Medulla oblongata (tissue), 1 donor: ENCODE data around the gene LCN15.
"Not testable (repeated sequence)": the region's sequence is repeated elsewhere in the genome, so short reads cannot be mapped to it uniquely, and the experiment has no call there.

Experiments
- DNase-seq: peaks from one replicate; pipeline ENCODE4 v3.0.0-alpha.2; 2015; ENCODE audit errors: extremely low spot score

Gene LCN15

GRCh38 chr9:136764301-136764891 is at the start of gene LCN15:
Gene LCN15, minus strand, starts transcription at chr9:136764518. Its CDS starts 30 bp downstream, at chr9:136764488.
- no peak for DNase-seq

GRCh38 chr9:136808806-136809158 is 44.5 kb upstream of the LCN15 start:
- no peak for DNase-seq

GRCh38 chr9:136808075-136808805 is 43.9 kb upstream of the LCN15 start:
- peak; percentile 35 for DNase-seq

DNA sequence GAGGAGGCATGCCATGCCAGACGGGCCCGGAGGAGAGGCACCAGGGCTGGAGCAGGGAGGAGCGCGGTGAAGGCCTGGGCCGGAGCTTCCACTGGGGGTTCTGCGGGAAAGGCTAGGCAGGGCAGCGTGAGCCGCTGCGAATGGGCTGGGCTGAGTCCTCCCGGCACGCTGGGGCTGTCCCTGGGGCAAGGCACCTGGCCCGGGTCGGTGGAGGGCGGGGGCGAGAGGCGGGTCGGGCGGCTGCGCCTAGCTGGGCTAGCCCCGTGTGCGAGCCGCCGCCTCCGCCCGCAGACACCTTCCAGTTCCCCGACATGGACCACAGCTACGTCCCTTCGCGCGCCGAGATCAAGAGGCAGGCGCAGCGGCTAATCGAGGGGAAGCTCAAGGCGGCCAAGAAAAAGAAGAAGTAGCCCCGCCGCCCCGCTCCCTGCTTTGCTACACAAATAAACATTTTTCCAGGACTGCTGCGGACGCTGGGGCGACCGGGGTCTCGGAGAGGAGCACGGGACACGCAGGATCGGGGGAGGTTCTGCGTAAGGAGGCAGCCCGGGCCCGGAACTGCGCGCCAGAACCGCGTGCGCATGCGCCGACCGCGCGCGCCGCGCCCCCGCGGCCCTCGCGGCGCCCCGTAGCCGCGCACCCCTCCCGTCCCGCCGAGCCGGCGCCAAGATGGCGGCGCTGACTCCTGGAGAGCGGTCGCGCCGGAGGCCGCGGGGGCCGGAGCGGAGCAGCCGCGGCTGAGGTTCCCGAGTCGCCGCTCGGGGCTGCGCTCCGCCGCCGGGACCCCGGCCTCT is 43.2 kb upstream of the LCN15 start, which contains the start of gene RABL6:
TSS of gene RABL6 (plus strand) at position 668 of the 794 bp plus-strand sequence. CDS start 249 bp downstream, outside the sequence.
- peak; percentile 59 for DNase-seq

DNA sequence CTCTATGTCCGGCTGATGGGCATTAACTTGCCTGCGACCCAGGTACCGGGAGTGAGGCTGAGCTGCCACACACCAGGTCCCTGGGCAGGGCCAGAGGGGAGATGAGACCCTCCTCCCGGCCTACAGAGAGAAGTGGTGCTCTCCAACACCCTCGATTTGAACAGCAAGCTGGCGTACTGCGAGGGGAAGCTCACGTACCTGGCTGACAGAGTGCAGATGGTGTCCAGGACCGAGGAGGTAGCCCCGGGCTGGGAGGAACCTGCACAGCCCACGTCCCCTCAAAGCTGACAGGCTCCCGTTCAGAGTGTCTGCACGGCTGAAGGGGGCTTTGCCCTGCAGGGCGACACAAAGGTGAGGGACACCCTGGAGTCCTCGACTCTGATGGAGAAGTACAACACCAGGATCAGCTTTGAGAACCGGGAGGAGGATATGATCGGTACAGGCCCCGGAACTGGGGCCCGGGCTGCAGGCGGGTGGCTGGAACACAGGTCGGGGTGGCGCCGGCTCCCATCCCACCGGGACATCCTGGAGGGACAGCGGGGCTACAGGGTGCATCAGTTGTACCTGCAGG is 42.4 kb upstream of the LCN15 start:
- DNase-seq = no peak

GRCh38 chr9:136806067-136806466 is 41.7 kb upstream of the LCN15 start:
- DNase-seq = no peak

DNA sequence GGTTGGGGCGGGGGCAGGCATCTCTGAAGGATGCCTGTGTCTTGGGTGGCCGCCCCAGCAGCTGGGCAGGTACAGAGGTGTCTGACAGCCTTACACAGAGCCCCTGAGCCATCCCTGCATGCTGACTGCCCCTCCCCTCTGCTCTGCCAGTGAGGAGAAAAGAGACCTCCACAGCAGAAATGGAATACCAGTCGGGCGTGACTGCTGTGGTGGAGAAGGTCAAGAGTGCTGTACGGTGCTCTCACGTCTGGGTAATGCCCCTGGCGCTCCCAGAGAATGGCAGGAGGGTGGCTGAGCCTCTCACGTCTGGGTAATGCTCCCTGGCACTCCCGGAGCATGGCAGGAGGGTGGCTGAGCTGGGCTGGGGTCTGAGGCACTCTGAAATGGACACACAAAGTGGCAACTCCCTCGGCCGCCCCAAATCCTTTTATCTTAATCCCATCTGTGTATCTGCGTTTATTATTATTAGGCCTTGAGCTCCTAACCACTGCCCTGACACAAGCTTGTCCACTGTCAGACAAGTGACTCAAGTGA is 41.0 kb upstream of the LCN15 start:
- no peak for DNase-seq

DNA sequence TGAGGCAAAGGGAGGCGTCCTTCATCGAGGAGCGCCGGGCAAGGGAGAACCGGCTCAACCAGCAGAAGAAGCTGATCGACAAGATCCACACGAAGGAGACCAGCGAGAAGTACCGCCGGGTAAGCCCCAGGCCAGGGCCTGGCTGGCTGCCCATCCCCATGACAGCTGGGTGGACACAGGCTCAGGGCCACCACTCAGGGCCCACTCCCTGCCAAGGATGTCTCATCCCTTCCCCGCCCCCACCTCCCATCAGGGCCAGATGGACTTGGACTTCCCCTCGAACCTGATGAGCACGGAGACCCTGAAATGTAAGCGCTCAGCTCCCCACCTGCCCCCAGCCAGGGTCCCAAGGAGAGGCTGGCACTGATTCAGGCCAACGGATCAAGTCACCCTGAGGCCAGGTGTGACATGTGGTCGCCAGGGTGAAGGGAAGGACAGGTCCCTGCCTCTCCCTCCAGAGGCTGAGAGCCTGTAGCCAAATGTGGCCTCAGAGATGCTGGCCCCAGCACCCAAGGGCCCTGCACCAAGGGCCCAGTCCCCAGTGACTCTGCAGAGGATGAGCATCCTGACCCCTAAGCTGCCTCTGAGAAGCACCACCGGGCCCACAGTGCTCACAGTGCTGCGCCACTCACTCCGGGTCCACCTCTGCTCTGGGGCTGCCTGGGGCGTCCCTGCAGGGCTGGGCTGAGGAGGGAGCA is 40.3 kb upstream of the LCN15 start:
- DNase-seq = no peak

DNA sequence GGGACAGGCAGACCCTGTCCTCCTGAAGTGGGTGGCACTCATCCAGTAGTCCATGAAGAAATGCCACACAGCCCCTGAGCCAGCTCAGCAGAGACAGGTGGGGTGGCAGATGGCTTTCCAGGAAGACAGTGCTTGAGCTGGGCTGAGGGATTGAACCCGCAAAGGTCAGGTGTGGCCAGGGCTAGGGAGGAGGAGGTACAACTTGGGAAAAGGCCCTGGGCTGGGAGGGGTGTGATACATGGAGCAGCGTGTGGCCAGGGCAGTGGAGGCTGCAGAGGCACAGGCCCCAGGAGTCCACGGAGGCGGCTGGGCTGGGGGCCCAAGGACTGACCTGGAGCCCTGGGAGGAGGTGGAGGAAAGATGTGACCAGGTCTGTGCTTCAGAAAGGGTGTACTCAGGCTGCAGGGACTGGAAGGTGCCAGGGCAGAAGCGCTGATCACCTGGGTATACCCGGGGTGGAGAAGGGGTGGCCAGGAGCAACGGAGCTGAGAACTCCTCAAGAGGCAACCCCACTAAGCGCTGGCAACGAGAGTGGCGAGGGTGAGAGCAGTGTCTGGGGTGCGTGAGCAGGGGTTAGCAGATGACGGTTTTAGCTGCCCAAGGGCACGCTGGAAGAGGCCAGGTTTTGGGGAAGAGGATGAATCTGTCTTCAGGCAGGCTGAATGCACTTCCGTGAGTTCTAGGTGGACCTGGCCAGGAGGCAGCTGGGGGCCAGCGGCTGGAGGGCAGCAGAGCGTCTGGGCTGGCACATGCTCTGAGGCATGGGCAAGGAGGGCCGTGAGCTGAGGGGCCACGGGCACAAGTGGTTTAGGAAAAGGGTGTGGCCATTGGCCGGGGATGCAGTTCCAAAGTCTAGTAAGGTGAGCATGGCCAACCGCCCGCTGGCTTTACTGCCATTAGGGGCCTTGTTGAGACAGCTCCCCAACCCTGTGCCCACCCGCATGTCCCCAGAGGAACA is 39.5 kb upstream of the LCN15 start:
- no peak for DNase-seq

DNA sequence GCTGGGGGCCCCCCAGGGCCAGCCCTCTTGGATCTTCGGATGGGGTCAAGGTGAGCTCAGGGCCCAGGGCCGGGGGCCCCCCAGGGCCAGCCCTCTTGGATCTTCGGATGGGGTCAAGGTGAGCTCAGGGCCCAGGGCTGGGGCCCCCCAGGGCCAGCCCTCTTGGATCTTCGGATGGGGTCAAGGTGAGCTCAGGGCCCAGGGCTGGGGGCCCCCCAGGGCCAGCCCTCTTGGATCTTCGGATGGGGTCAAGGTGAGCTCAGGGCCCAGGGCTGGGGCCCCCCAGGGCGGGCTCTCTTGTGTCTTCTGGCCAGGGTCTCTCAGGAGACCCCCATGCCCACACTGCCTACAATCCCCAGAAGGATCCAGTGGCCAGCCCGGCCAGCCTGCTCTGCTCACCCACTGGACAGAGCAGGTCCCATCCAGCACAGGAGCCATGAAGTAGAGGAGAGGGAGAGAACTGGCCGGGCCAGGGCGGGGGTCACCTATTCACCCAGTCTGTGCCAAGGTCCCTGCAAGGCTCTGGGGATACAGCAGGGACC is 38.8 kb upstream of the LCN15 start:
- DNase-seq = not testable (repeated sequence)

DNA sequence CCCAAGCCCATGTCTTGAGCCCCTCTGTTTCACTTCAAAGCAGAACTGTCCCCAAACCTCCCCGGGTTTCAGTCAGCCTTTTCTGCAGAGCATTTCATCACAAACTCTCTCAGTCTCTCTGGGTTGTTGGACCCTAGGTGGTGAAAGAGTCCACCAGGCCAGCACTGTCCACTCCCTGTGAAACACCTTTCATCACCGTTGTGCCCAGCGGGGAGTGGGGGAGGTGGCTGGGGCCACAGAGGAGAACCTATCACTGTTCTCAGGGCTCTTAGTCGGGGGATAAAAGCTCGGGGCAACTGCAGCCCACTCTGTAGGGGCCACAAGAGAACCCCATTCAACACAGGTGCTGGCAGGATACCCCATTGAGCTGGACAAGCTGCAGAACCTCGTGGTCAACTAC is 38.0 kb upstream of the LCN15 start:
- no peak for DNase-seq

DNA sequence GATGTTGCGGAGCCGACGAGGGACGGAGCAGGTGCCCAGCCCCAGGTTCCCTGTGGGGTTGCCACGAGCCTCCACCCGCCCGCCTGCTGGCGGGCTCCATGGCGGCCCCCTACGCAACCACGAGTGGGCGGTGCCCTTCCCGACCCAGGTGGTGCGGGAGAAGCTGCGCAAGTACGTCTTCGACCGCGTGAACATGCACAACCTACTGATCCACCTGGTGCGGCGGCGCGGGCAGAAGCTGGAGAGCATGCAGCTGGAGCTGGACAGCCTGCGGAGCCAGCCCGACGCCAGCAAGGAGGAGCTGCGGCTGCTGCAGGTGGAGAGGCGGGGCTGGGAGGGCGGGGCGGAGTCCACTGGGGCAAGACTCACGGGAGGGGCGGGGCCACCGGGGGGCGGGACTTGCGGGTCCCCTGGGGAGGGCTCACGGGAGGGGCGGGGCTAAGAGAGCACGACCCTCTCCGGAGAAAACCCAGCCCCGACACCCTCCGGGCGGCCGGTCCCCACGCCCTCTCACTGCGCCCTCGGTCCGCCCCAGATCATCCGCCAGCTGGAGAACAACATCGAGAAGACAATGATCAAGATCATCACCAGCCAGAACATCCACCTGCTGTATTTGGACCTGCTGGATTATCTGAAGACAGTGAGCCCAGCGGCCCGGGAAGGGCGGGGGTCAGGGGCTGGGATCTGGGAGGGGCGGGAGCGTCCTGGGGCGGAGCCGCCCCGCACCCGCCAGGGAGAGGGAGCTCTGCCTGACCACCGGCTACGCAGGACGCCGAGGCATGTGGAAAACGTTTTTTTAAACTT is 35.7 kb upstream of the LCN15 start:
- peak; percentile 53 for DNase-seq

DNA sequence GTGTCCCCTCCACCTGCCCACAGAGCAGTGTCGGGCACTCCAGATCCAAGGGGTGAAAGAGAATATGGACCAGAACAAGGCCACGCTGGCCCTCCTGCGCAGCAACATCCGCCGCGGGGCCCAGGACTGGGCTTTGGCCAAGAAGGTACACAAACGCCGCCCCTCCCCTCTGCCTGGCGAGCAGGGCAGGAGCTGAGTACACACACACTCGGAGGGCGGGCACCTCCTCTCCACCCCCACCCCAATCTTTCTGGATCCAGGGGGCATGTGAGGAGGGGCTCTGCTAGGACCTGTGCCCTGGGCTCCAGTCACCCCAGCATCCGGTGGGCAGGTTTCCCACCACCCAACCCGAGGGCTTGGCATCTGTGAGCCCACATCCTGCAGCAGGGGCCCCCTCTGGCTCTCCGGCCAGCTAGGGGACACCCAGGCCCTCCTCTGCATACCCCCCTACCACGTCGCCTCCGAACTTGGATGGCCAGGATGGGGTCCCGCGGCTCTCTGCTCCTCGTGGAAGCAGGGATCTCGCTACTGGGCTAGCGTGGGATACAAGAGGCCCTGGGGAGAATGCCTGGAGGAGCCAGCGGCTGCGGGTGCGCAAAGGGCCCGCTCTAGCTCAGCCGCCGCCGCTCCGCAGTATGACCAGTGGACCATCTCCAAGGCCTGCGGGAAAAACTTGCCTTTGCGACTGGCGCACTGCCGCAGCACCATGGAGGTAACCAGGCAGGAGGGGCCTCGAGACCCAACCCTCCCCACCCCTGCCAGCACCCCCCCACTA is 34.9 kb upstream of the LCN15 start:
- DNase-seq = no peak

- DNase-seq = no peak
Observed at GRCh38 chr9:136798708-136799078, 34.4 kb upstream of the LCN15 start.

DNA sequence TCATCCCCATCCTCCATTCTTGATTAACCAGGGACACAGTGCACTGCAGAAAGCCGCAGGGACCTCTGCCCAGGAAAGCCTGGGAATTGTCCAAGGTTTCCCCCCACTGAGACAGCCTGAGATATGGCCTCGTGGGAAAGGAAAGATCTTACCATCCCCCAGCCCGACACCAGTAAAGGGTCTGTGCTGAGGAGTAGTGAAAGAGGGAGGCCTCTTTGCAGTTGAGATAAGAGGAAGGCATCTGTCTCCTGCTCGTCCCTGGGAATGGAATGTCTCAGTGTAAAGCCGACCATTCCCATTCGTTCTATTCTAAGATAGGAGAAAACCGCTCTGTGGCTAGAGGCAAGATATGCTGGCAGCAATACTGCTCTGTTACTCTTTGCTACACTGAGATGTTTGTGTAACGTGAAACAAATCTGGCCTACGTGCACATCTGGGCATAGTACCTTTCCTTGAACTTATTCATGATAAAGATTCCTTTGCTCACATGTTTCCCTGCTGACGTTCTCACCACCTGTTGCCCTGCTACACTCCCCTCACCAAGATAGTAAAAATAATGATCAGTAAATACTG is 32.5 kb upstream of the LCN15 start:
- DNase-seq = not testable (repeated sequence)

- no peak for DNase-seq
Observed at GRCh38 chr9:136796238-136796774, 32.0 kb upstream of the LCN15 start, which contains the start of gene CCDC183. Gene CCDC183, plus strand, starts transcription at chr9:136796338. Its CDS starts 60 bp downstream, at chr9:136796398.

GRCh38 chr9:136795000-136795348 is 30.7 kb upstream of the LCN15 start:
- DNase-seq = no peak
